Panc1 (cell line): ENCODE data around the gene PRODH2. TPM values are rescaled to one million over a fixed set of nuclear protein-coding genes. Genes with fewer than 3 reads are reported as not detected.

ENCODE experiments used
- ATAC-seq: fragments of 200-7000 bp; cut with Tn5 transposase; 2 replicates; pipeline ENCODE4 v1.9.1; 2020; ENCODE audit warnings: mild to moderate bottlenecking, moderate library complexity
- BruUV-seq: library from RNA; stranded (reverse); fragments of 400-500 nt; replicated peaks from 2 replicates; lab custom pipeline; 2021; lab: Mats Ljungman, UMichigan
- CTCF ChIA-PET: fragments of 300-600 bp; sonication (Branson Sonifier 250); formaldehyde crosslinking; loops from one replicate; lab custom pipeline; 2022; ENCODE audit warnings: antibody characterized with exemption; lab: Charles Lee
- POLR2A ChIA-PET: fragments of 300-600 bp; sonication (Branson Sonifier 250); formaldehyde crosslinking; loops from one replicate; lab custom pipeline; 2022; ENCODE audit warnings: antibody characterized with exemption; lab: Charles Lee
- DNase-seq: peaks from one replicate; pipeline ENCODE4 v3.0.0-alpha.2; 2010; ENCODE audit warnings: low read depth, low spot score
- H3K27ac ChIP-seq: 2 replicates; pipeline ENCODE4 v1.5.1; 2011; ENCODE audit warnings: mild to moderate bottlenecking, low read length, inconsistent platforms
- H3K27me3 ChIP-seq: fragments of 200-500 bp; sonication (Bioruptor generic); 2 replicates; pipeline ENCODE4 v1.6.0; 2014; ENCODE audit warnings: low read length, inconsistent platforms; ENCODE audit not compliant: control insufficient read depth, insufficient read depth
- H3K36me3 ChIP-seq: fragments of 200-500 bp; sonication (Bioruptor generic); 2 replicates; pipeline ENCODE4 v1.5.1; 2014; ENCODE audit warnings: inconsistent platforms, mild to moderate bottlenecking, low read length, moderate library complexity; ENCODE audit not compliant: control insufficient read depth, insufficient read depth
- H3K4me1 ChIP-seq: 2 replicates; pipeline ENCODE4 v1.5.1; 2011; ENCODE audit warnings: inconsistent platforms, mild to moderate bottlenecking, low read length, moderate library complexity; ENCODE audit not compliant: control insufficient read depth, insufficient read depth
- H3K4me3 ChIP-seq, 2 experiments: 2 replicates each; pipeline ENCODE4 v1.5.1; 2011 to 2012; ENCODE audit warnings: low read depth in 2 of 2, low read length in 2 of 2, mild to moderate bottlenecking in 2 of 2, inconsistent platforms in 1 of 2, moderate library complexity in 1 of 2
- H3K9me3 ChIP-seq: fragments of 200-500 bp; sonication (Bioruptor generic); 2 replicates; pipeline ENCODE4 v1.5.1; 2014; ENCODE audit warnings: low read depth, mild to moderate bottlenecking, inconsistent platforms, low read length, moderate library complexity; ENCODE audit not compliant: control insufficient read depth, insufficient read depth
- CTCF ChIP-seq: fragments of 450-650 bp; IDR thresholded peaks from 2 replicates; pipeline ENCODE4 v1.5.1; 2017; ENCODE audit warnings: mild to moderate bottlenecking
- POLR2AphosphoS5 ChIP-seq: IDR thresholded peaks from 2 replicates; pipeline ENCODE4 v1.6.1; 2012; ENCODE audit warnings: mild to moderate bottlenecking, low read depth, low read length, moderate library complexity
- REST ChIP-seq, 2 experiments: IDR thresholded peaks; 2 replicates each; pipeline ENCODE4 v1.6.1; 2011 to 2012; ENCODE audit warnings: low read depth in 2 of 2, control low read depth in 1 of 2, low read length in 1 of 2, mild to moderate bottlenecking in 1 of 2, moderate library complexity in 1 of 2; ENCODE audit not compliant: insufficient read depth in 1 of 2
- SIN3A ChIP-seq: IDR thresholded peaks from 2 replicates; pipeline ENCODE4 v1.6.1; 2012; ENCODE audit warnings: low read depth, mild to moderate bottlenecking, low read length, moderate library complexity, borderline replicate concordance; ENCODE audit not compliant: insufficient read depth
- TCF7L2 ChIP-seq: IDR thresholded peaks from 2 replicates; pipeline ENCODE4 v1.6.1; 2011; ENCODE audit warnings: mild to moderate bottlenecking, low read depth, low read length, inconsistent platforms
- in situ Hi-C: cut with HindIII; loops from 2 replicates; pipeline ENCODE4 v1.10.0; 2016; ENCODE audit warnings: low sequenced_read_pairs, low pct_unique_long_range_greater_than_20kb
- intact Hi-C: fragments of 100-400 bp; cut with micrococcal nuclease; formaldehyde crosslinking; loops from one replicate; pipeline ENCODE4 v1.10.0; 2022; ENCODE audit not compliant: unreplicated experiment
- total RNA-seq: library from RNA; stranded (reverse); gene quantifications from one replicate; pipeline ENCODE4 v1.2.1, GENCODE V29; 2021; ENCODE audit not compliant: unreplicated experiment

PRODH2 gene
- total RNA-seq, 1 experiment from 2014 or later: not detected

GRCh38 chr19:35807633-35808032 lies 5.0 kb downstream of the PRODH2 start:
- Histone ChIP-seq H3K27ac (no peak overlapping the region), H3K27me3 (no peaks in the 10 kb centered on the region), H3K9me3 (no peaks in the 10 kb centered on the region), H3K4me1 (no peaks in the 10 kb centered on the region), H3K4me3 (no peak overlapping the region), H3K36me3 (no peaks in the 10 kb centered on the region)
- intact Hi-C loops (no loop called here), in situ Hi-C loops (no loop called here)
- no peak for TF ChIP-seq POLR2AphosphoS5
- TF ChIP-seq REST (IDR thresholded peaks at IDR 0.05; ENCODE audit: insufficient read depth in 1 of 2, low read depth in 2 of 2, low read length in 1 of 2): no peak
- TF ChIP-seq SIN3A: no peak
- no peak for TF ChIP-seq CTCF
- TF ChIP-seq TCF7L2: no peak
- ATAC-seq (no peak), DNase-seq (no peak)
- CTCF ChIA-PET: no interaction called here
- POLR2A ChIA-PET: no interaction called here
- BruUV-seq: no TSS peak

GRCh38 chr19:35806597-35806996 lies 6.0 kb downstream of the PRODH2 start:
- Histone ChIP-seq H3K27ac (no peak overlapping the region), H3K36me3 (no peaks in the 10 kb centered on the region), H3K9me3 (no peaks in the 10 kb centered on the region), H3K4me1 (no peaks in the 10 kb centered on the region), H3K27me3 (no peaks in the 10 kb centered on the region), H3K4me3 (no peak overlapping the region)
- POLR2A ChIA-PET: no interaction called here
- no TSS peak for BruUV-seq
- TF ChIP-seq REST (IDR thresholded peaks at IDR 0.05; ENCODE audit: insufficient read depth in 1 of 2, low read depth in 2 of 2, low read length in 1 of 2): no peak
- no peak for TF ChIP-seq CTCF
- TF ChIP-seq POLR2AphosphoS5: no peak
- no peak for TF ChIP-seq TCF7L2
- no peak for TF ChIP-seq SIN3A
- intact Hi-C loops (no loop called here), in situ Hi-C loops (no loop called here)
- ATAC-seq (peak; percentile 59; the same call in 1 of the 2 replicates), DNase-seq (no peak)
- CTCF ChIA-PET: no interaction called here
